Activated CD8-positive, alpha-beta memory T cell treated with anti-CD3 and anti-CD28 coated beads, Interleukin-2, amount 50 U/mL, for 1 hour (primary cell): ENCODE measurements around the gene PPIG.
"Not testable (repeated sequence)": the region's sequence is repeated elsewhere in the genome, so short reads cannot be mapped to it uniquely, and the experiment has no call there.

Source experiments
- DNase-seq: peaks from one replicate; pipeline ENCODE4 v3.0.0-alpha.2; 2020; ENCODE audit errors: extremely low read depth

PPIG gene

DNA sequence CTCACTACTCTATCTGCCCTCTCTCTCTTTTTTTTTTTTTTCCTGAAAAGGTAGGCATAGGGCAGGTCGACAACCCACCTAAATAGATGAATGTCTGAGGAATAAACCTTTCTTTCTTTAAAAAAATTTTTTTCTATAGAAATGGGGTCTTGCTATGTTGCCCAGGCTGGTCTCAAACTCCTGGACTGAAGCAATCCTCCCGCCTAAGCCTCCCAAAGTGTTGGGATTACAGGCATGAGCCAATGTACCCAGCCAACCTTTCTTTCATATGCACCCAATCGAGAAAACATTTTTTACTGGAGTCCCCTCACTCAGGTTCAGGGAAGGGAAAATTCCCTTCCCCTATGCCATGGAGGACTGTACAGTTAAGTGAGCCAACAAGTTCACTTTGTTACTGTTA is 79.1 kb downstream of the PPIG start:
- no peak for DNase-seq

DNA sequence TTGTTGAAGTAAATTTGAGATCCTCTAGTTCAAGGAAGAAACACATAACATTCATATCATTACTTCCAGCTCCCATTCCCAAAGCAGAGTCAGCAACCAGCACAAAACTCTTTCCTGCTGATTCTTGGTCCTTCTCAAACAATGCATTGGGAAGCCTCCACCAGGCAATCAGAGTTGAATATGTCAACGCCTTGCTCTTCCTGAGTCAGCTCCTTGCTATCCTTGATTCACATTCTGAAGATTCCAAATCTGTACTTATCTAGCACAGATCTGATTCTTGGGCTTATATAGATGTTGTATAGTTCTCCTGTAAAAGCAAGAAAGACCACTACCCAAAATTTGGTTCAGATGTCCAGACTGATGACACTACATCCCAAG is 80.4 kb downstream of the PPIG start:
- DNase-seq, result no peak

DNA sequence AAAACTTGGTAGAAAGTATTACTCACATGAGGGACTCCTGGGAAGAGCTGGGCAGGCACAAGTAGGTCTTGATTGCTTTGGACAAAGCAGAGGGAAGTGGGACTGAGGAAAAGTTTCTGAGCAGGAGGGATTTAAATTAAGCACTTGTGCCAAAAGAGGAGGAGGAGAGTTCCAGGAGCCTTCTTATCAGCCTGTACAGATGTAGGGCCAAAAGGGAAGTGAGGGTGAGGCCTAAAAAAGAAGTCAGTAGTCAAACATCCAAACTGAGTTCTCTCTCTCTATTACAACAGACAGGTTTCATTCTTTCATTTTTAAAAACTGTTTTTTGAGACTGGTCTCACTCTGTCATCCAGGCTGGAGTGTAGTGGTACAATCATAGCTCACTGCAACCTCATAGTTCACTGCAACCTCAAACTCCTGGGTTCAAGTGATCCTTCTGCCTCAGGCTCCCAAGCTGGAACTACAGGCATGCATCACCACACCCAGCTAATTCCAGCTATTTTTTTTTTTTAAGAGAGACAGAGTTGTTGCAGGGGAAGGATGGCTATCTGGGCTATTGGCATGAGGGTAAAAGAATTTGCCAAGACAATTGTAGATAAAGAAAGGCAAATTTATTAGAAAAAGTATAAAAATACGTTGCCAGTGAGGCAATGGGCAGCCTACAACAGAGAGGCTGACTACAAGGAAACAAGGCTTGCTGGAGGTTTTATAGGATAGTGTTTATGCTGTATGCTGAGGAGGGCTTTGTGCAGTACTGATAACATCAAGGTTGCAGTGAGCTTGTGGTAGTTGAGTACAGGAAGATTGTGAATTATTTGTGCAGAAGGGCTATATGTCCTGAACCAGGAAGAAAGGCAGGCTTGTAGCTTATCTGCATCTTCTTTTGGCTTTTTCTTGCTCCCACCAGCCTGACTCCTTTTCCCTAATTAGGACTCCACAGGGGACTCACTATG is 81.1 kb downstream of the PPIG start:
- DNase-seq, result no peak

DNA sequence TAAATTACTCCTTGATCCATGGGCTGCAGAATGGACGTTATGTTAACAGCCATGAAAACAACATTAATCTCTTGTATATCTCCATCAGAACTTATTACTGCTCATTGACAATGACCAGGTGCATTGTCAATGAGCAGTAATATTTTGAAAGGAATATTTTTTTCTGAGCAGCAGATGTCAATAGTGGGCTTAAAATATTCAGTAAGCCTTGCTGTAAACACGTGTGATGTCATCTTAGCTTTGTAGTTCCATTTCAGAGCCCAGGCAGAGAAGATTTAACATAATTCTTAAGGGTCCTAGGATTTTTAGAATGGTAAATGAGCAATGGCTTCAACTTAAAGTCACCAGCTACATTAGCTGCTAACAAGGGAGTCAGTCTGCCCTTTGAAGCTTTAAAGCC is 83.4 kb downstream of the PPIG start:
- DNase-seq, result no peak

DNA sequence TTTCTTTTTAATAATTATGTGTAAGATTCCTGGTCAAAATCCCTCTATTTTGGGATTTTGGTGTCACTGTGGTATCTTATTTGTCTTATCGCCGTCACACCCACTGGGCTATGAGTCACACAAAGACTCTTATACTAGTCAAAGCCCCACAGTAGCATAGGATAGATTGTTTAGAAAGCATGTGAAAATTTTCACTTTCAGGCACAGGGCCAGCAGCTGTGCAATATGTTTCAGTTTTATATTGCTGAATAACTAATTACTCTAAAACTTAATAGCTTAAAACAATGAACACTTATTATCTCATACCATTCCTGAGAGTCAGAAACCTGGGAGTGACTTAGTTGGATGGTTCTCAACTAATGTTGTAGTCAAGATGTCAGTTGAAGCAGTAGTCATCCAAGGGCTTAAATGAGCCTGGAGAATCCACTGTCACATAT is 86.1 kb downstream of the PPIG start:
- DNase-seq, result no peak

DNA sequence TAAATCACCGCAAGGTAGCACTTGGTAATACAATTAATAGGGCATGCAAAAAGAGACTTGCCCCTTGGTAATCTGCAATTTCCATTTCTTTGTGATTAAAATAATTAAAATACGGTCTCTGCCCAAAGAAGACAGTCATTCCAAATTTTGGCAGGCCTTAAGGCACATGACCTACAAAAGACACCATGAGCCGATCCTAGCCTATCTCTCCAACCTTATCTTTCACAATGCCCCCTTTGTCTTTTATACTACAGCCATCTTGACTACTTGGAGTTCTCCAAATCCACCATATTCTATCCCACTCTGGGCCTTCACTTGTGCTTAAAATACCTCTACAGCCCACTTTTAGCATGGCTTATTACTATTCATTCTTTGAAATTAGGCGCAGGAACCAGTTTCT is 86.8 kb downstream of the PPIG start:
- DNase-seq, result no peak

DNA sequence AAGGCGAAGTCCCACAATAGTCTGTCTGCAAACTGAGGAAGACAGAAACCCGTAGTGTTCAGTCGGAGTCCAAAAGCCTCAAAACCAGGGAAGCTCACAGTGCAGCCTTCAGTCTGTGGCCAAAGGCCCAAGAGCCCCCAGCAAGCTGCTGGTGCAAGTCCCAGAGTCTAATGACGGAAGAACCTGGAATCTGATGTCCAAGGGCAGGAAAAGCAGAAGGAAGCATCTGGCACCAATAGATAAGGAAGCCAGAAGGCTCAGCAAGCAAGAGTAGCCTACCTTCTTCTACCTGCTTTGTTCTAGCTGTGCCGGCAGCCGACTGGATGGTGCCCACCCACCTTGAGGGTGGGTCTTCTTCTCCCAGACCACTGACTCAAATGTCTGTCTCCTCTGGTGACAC is 88.3 kb downstream of the PPIG start:
- no peak for DNase-seq

DNA sequence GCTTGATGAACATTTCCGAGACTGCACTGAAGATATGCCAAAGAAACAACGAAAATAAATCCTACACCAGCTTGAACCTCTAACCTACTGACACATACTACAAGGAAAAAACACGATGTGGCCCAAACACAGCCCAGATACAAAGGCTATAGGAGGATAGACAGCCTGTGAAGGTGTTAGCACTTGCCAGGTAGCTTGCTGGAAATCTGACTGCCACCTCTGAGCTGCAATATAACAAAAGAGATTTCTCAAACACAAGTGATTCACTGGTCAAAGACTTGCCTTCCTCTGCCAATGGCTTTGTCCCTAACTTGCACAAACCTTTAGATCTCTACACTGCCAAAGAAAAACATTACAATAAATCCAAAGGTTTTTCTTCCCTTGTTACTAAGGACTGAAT is 89.0 kb downstream of the PPIG start:
- no peak for DNase-seq

DNA sequence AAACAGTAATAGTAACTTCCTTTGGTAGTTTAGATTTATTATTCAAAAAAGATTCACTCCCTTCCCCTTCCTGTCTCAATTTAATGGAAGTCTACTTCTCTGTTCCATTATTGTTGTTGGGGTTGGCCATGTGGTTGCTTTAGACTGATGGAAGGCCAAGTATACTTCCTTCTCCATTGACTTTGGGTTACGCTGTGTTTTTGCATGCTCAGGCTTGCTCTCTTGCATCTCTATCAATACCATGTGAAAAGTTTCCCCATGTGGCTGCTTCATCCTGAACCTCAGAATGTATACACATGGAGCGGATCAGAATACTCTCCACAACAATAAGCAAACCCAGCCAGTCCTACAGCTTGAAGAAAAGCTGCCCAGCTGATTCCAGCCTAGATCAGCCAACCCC is 89.8 kb downstream of the PPIG start:
- no peak for DNase-seq

DNA sequence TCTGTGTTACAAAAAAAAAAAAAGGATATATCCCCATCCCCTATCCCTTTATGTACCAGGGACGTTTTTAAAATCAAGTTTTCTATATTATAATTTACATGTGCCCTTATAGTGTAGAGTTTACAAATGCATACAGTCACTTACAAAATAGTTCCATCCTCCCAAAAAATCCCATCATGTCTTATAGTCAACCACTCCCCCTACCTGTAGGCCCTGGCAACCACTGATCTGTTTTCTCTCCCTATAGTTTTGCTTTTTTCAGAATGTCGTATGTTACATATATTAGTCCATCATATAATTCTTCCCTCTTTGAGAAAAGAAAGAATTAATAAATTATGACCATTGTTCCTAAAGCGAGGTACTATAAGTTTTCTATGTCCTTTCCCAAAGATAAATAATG is 92.2 kb downstream of the PPIG start:
- DNase-seq, result no peak

DNA sequence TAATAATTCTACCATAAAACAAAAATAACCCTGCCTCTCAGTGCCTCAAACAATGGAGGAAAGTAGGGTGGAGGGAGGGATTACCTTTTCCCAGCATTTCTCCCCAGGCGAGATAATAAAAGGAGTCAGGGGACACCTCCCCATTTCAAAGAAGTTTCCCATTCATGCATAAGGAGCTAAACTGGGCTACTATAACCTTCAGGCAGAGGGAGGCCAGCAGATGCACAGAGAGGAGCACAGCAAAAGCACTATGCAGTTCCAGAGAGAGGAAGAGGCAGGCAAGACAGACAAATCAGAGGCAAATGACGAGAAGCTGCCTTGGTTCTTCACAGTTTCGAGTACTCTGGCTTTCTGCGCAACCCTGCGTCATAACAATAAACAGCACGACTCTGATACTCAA is 92.7 kb downstream of the PPIG start:
- no peak for DNase-seq

DNA sequence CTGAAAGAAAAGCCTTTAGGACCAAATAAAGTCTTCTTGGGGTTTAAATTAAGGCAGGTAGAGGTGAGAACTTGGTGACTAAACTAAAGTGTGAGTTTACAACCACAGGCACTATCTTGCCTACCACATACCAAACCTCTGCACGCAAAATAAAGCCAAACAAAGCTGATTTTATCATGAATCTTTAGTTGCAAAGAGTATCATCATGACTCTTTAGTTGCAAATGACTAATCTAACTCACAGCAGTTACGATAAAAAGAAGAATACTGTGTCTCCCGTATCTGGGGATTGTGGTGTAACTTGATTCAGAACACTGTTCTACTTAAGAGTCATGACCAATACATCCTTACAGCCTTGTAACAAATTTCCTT is 98.9 kb downstream of the PPIG start:
- DNase-seq, result no peak

DNA sequence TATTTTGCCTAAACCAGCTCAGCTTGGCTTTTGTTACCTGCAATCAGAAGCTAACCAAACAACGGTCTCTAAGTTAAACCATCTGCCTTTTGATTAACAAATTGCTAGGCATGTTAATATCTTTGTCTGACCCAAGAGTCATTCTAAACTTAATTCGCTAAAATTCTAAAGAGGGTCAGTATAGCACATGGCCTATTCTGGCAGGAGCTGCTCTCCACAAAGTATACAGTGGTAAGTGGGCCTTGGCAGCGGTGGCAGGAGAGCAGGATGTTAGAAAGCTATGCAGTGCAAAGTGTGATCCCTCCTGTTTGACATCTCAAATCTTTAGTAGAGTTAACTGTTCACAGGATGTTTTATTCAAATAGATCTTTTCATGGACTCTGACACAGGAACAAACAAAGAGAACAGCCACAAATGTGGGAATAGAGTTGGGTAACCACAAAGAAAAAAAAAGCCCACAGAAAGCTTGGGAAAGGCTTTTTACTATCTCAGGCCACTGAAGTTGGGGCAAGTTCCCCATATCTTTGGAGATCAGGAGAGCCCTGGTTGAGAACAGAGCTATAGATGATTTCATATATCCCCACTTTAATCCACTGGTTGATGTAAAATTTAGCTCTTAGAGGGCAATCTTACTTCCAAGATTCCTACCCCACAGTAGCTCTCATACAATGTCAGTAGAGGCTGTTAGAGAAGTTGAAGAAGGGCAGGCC is 99.4 kb downstream of the PPIG start:
- DNase-seq, result no peak

DNA sequence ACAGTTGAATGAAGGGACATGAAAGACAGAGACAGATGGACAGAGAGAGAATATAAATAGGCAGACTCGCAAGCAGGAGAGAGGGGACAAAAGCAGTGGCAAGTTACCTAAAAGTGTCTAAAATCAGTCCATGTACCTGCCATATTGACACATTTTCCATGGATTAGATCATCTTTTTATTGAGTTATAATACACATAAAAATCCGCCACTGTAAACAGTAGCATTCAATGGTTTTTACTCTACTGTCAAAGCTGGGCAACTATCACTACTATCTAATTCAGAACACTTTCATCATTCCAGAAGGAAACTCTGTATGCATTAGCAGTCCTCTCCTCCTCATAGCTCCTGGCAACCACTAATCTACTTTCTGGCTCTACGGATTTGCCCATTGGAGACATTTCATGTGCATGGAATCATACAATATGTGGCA is 100.0 kb downstream of the PPIG start:
- DNase-seq, result no peak

DNA sequence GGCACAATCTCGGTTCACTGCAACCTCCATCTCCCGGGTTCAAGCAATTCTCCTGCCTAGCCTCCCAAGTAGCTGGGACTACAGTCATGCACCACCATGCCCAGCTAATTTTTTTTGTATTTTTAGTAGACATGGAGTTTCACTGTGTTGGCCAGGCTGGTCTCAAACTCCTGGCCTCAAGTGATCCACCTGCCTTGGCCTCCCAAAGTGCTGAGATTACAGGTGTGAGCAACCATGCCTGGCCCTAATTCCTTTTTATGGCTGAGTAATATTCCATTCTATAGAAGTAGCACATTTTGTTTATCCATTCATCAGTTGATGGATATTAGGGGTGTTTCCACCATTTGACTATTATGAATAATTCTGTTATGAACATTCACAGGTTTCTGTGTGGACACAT is 100.6 kb downstream of the PPIG start:
- not testable (repeated sequence) for DNase-seq

DNA sequence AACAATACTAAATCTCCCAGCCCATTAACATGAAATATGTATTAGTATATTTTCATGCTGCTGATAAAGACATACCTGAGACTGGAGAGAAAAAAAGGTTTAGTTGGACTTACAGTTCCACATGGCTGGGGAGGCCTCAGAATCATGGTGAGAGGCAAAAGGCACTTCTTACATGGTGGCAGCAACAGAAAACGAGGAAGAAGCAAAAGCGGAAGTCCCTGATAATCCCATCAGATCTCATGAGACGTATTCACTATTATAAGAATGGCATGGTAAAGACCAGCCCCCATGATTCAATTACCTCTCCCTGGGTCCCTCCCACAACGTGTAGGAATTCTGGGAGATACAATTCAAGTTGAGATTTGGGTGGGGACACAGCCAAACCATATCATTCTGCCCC is 102.7 kb downstream of the PPIG start:
- DNase-seq, result not testable (repeated sequence)

DNA sequence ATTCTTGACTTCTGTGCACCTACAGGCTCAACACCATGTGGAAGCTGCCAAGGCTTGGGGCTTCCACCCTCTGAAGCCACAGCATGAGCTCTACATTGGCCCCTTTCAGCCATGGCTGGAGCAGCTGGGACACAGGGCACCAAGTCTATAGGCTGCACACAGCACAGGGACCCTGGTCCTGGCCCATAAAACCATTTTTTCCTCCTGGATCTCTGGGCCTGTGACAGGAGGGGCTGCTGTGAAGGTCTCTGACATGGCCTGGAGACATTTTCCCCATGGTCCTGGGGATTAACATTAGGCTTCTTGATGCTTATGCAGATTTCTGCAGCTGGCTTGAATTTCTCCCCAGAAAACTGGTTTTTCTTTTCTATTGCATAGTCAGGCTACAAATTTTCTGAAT is 103.8 kb downstream of the PPIG start:
- not testable (repeated sequence) for DNase-seq

DNA sequence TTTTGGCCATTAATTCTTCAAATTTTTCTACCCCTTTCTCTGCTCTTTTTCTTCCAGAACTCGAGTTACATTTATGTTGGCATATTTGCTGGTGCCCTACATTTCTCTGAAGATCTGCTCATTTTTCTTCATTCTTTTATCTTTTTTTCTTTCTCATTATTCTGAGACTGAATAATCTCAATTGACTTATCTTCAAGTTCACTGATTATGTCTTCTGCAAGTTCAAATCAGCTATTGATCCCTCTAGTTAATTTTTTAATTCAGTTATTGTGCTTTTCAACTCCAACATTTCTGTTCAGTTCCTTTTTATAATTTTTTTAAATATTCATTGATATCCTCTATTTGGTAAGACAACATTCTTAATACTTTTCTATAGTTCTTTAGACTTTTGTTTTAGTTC is 106.8 kb downstream of the PPIG start:
- DNase-seq, result no peak
